GM12874 (cell line): Measurements from ENCODE around the gene SPATA31E1.

Experiments used
- CTCF ChIP-seq: IDR thresholded peaks from 2 replicates; pipeline ENCODE4 v1.5.1; 2011; ENCODE audit warnings: low read depth, mild to moderate bottlenecking, control low read depth, low read length, moderate library complexity; ENCODE audit not compliant: insufficient read depth

The SPATA31E1 gene

DNA sequence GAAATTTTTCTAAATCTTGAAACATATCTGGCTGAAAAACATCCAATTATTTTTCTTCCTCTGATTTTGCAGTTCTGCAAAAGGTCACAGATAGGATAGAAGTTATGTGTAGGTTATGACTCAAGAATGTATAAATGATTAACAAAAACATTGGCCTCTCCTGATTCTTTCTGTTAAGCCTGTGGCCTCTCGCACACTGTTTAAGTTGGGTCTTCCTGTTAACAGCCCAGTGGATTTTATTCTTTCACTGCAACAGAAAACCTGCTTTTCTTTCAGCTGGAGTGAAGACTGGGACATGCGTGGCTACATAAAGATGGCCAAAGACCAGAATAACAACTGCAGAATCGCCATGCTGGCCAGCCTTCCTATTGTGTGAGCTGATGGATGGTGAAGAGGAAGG is 17.1 kb upstream of the SPATA31E1 start:
- TF ChIP-seq CTCF = no peak

GRCh38 chr9:87867391-87867790 is 15.3 kb upstream of the SPATA31E1 start:
- TF ChIP-seq CTCF = no peak

DNA sequence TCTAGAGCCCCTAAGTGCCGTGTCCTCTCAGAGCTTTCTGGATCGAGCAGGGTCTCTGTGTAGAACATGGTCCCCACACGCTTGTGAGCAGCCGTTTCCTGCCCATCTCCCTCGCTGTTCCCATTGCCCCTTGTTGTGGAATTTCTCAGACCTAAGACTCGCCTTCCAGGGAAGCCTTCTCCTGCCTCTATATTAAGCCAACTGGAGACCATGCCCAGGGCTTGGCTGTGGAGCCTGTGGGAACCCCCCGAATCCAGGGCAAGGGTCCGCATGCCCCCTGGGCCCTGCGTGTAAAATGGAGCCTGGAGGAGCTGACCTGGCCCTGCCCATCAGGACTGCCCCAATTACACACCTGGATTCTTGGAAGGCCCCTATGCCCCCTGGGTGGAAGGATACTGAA is 14.5 kb upstream of the SPATA31E1 start:
- TF ChIP-seq CTCF = no peak

DNA sequence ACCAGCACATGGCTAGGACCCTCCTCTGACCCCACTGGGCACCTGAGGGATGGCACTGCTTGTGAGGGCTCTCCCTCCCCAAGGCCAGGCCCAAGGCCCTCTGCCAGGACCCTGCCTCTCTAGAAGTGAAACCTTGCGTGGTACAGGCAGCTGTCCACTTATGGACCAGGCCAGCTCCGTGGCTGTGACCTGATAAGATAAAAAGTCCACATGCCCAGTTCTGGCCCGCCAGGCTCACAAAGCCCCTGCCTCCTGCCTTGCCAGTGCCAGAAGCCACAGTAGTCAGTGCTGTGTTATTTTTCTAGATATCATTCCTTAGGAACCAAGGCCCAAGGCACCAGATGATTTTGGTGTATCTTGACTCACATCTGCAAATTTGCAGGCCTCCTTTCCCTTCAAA is 14.0 kb upstream of the SPATA31E1 start:
- no peak for TF ChIP-seq CTCF

- no peak for TF ChIP-seq CTCF
These were observed 13.6 kb upstream of the SPATA31E1 start for GRCh38 chr9:87869082-87869481.

DNA sequence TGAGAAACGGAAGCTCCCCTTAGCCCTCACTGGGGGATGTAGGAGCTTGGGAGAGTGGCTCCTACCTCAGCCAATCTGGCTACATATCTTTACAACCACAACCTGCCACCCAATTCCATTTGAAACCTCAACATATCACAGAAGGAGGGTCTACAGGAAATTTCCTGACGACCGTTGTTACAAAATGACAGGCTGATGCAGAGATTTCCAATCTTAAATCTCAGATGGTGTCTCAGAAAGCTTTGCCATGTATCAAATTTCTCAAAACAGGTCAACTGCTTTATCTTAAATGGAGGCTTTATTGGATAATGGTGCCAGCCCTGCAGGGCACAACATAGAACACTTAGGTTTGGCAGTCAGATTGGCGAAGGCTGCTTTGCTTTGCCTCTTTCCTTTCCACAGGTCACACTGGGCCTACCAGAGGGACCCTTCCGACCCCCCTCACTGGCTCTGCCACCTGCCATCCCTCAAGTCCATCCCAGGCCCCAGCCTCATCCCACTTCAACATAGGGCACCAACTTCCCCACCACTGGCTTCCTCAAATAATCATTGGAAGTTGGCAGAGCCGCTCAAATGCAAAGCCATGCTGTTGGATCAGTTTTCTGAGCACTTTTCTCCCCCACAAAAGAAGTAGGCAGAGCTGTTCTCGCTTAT is 11.1 kb upstream of the SPATA31E1 start:
- TF ChIP-seq CTCF = no peak

DNA sequence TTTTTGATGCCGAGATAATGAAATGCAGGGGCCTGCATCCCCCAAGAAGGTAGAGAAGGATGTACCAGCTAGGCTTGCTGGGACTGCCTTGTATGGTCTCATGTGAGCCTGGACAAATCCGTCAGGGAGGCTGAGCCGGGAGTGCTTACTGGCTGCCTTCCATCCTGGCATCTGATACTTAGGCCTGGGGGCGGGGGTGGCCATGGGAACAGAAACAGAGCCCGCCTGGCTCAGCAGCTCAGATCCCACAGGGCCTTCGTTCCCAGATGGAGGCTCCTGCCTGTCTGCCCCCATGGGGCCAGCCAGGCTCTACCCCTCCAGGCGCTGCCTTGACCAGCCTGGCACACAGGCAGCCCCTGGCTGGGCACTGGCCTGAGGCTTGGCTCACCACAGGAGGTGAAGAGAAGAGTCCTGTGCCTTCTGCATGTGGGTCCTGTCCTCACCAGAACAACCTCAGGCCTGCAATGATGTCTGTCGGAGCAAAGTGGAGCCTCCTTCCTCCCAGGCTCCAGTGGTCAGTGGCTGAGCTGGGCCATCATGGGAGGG is 10.5 kb upstream of the SPATA31E1 start:
- TF ChIP-seq CTCF = no peak
